Mucosa of descending colon (tissue), 3 donors: ENCODE data around the gene IGSF21. TPM values are rescaled to one million over a fixed set of nuclear protein-coding genes. Genes with fewer than 3 reads are reported as not detected.
A peak's percentile ranks its signal among the peaks of the same experiment; 100 is the strongest.

Source experiments
- ATAC-seq: fragments of 200-7000 bp; cut with Tn5 transposase; one replicate; pipeline ENCODE4 v1.9.1; 2020; ENCODE audit warnings: mild to moderate bottlenecking, moderate library complexity
- DNase-seq, 3 donors: peaks; one replicate each; pipeline ENCODE4 v3.0.0-alpha.2; 2020
- H3K36me3 ChIP-seq: fragments of 200-600 bp; one replicate; pipeline ENCODE4 v1.8.0; 2021; ENCODE audit warnings: low read depth, mild to moderate bottlenecking
- H3K4me1 ChIP-seq: fragments of 200-600 bp; one replicate; pipeline ENCODE4 v1.8.0; 2021; ENCODE audit warnings: low read depth, mild to moderate bottlenecking
- H3K4me3 ChIP-seq: fragments of 200-600 bp; one replicate; pipeline ENCODE4 v1.8.0; 2021; ENCODE audit warnings: mild to moderate bottlenecking
- H3K9me3 ChIP-seq: fragments of 200-600 bp; one replicate; pipeline ENCODE4 v1.8.0; 2021; ENCODE audit warnings: mild to moderate bottlenecking
- CTCF ChIP-seq: fragments of 200-600 bp; IDR thresholded peaks from one replicate; pipeline ENCODE4 v1.8.0; 2022; ENCODE audit warnings: antibody characterized with exemption, mild to moderate bottlenecking
- intact Hi-C, 2 donors: fragments of 100-400 bp; cut with DNase I in 1 of 2; cut with micrococcal nuclease in 1 of 2; formaldehyde crosslinking; loops; one replicate each; pipeline versions ENCODE4 v1.11.0 to v1.11.1; 2022; cut with DNase I, micrococcal nuclease
- total RNA-seq, 3 donors: library from RNA; stranded (reverse); fragmentation: NEBNext Ultra II Directional in 2 of 3; extraction: Animal tissue kit (Norgen Biotek cat#: 25700) in 2 of 3; gene quantifications; one replicate each; pipeline versions ENCODE4 v1.2.1 to v1.2.4, GENCODE V29; 2021 to 2023
- donor health status: DM: no; HTN: no; CAD: no; lungs with moderate emphysema.
- donor health status: DM: no; HTN: no; CAD: no.
- donor health status: DM: no; HTN: yes; CAD: no.

IGSF21 gene
- total RNA-seq, 3 donors from 2014 or later = 0.70 to 1.4 (median 0.96) TPM

DNA sequence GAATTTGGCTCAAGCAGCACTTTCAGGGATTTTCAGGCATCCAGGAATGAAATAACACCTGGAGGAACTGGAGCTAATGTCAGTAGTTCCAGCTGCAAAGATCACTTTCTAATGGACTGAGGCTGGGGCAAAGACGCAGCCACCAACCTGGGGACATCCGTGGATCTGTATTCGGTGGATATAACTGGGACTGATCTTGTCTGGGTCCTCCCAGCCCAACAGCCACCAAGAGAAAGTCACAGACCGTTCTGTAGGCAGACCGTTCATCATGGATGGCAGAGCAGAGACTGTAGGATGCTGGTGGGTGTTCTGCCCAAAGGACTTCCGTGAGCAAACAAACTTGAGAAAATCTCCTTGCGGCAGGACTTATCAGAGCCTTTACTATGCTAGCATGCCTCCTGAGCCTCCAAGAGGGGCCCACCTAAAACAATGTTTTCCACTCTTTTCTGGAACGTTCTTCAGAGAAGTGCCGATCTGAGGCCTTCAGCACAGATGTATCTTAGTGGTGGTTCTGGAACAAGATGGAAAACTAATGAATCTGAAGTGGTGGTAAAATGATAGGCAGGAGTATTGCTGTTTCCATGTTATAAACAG, 287.1 kb downstream of the IGSF21 start:
- DNase-seq (no peak), ATAC-seq (no peak)
- no peak for TF ChIP-seq CTCF
- Histone ChIP-seq H3K4me1 (no peaks in the 10 kb centered on the region), H3K9me3 (no peaks in the 10 kb centered on the region), H3K36me3 (no peaks in the 10 kb centered on the region), H3K4me3 (no peak overlapping the region)
- intact Hi-C loops = no loop called here

GRCh38 chr1:18396247-18396980, 288.8 kb downstream of the IGSF21 start:
- Histone ChIP-seq H3K4me3 (no peak overlapping the region), H3K9me3 (no peaks in the 10 kb centered on the region), H3K36me3 (no peaks in the 10 kb centered on the region), H3K4me1 (peaks cover 10% of the 10 kb centered on the region)
- ATAC-seq (peak; percentile 63), DNase-seq (no peak)
- intact Hi-C loops = no loop called here
- no peak for TF ChIP-seq CTCF

GRCh38 chr1:18397641-18398040, 290.0 kb downstream of the IGSF21 start:
- no peaks in the 10 kb centered on the region for H3K36me3 ChIP-seq
- peaks cover 10% of the 10 kb centered on the region for H3K4me1 ChIP-seq
- DNase-seq (no peak), ATAC-seq (no peak)
- TF ChIP-seq CTCF = no peak
- intact Hi-C loops = no loop called here
- no peak overlapping the region for H3K4me3 ChIP-seq
- H3K9me3 ChIP-seq = no peaks in the 10 kb centered on the region

DNA sequence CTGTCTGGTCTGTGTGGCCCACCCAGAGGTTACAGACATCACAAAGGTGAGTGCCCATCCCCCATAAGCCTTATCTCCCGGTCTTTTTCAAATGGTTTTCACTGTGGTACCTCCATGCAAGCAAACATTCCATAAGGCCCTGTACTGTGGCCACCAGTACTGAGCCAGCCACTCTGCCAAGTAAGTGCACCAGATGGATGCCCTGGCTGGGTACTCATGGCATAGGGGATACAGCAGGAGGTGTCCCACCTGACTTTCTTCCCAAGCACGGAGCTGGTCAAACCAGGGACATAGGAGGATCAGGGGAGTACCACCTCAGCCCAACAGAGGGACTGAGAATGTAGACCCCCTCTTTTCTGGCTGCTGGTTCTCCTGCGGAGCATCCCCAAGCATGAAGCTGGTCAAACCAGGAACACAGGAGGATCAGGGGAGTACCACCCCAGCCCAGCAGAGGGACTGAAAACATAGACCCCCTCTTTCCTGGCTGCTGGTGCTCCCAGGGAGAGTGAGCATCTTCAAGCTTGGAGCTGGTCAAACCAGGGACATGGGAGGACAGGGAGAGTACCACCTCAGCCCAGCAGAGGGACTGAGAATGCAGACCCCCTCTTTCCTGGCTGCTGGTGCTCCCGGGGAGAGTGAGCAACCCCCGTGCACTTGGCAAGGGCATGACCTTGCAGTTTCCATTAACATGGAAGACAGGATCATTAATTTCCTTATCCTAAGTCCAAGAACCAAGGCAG, 291.4 kb downstream of the IGSF21 start:
- no peak for ATAC-seq
- no peak for DNase-seq
- Histone ChIP-seq H3K9me3 (no peaks in the 10 kb centered on the region), H3K36me3 (no peaks in the 10 kb centered on the region), H3K4me1 (peaks cover 10% of the 10 kb centered on the region), H3K4me3 (no peak overlapping the region)
- no peak for TF ChIP-seq CTCF
- intact Hi-C loops = no loop called here

GRCh38 chr1:18400347-18401102, 292.9 kb downstream of the IGSF21 start:
- TF ChIP-seq CTCF = no peak
- DNase-seq (peak in 2 of 3 donors; percentile 58 to 60), ATAC-seq (peak; percentile 90)
- Histone ChIP-seq H3K36me3 (no peaks in the 10 kb centered on the region), H3K4me1 (peaks cover 10% of the 10 kb centered on the region), H3K9me3 (no peaks in the 10 kb centered on the region), H3K4me3 (no peak overlapping the region)
- intact Hi-C loops = no loop called here
